Fibroblast of villous mesenchyme (primary cell): ENCODE results near the gene TEX55. TPM values are rescaled to one million over a fixed set of nuclear protein-coding genes. Genes with fewer than 3 reads are reported as not detected.

Experiments
- DNase-seq: peaks from one replicate; pipeline ENCODE4 v3.0.0-alpha.2; 2010; ENCODE audit warnings: low read depth
- H3K4me3 ChIP-seq: 2 replicates; pipeline ENCODE4 v1.5.1; 2011; ENCODE audit warnings: low read depth, mild to moderate bottlenecking, low read length
- CTCF ChIP-seq: IDR thresholded peaks from 2 replicates; pipeline ENCODE4 v1.5.1; 2012; ENCODE audit warnings: low read depth, mild to moderate bottlenecking, low read length; ENCODE audit not compliant: insufficient read depth
- total RNA-seq: library from RNA; depleted of rRNA; stranded (reverse); fragments of >200 nt; gene quantifications from 2 replicates; pipeline ENCODE4 v1.2.3, GENCODE V29; 2012

TEX55 gene
- total RNA-seq, 1 donor = not detected

DNA sequence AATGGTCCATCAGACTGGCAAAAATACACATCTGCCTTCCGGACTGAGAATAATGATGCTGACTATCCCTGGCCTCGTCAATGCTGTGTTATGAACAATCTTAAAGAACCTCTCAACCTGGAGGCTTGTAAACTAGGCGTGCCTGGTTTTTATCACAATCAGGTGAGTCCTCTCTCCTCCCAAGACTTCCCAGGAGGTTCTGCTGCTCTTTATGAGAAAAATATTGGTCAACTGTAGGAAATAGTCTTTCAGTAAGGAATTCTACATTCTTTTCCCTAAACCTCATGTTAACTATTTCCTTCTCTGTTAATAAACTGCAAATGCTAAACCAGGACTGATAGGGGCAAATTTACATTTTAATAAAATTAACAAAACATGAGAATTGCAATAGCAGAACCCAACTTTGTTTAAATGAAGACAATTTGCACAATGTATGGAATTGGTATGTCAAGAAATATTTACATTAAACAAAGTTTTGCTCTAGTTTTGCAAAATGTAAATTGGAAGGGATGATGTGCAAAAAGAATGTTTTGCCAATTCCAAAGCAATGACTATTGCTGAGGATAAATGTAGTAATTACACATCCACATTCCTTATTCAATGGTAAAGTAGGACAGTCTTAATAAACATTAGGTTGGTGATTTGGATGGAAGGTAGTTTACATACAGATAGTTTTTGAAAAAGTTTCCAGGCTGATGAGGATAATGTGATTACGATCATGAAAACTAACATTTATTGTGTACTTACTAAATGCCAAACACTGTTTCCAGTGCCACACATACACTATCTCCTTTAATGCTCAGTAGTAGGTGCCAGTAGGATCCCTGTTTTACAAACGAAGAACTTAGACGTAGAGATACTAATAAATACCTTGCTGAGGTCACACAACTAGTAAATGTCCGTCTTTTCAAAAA, 48.5 kb downstream of the TEX55 start:
- no peak for TF ChIP-seq CTCF
- no peak for DNase-seq

DNA sequence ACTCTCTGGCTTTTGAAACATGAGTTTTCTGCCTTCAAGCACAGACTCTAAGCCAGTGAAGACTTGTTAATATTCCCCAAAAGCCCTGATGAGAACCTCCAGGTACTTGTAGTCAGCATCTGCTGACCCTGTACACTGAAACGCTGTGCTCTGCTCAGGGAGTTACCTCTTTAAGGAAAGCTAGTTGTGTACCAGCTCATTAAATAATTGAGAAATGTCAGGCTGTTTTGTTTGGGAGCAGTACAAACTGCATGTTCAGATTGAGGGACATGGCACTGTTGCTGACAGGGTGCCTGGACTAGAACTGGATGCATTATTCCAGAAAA, 49.1 kb downstream of the TEX55 start:
- TF ChIP-seq CTCF = no peak
- H3K4me3 ChIP-seq = no peak overlapping the region
- DNase-seq = no peak

More for the DNA sequence above, 48.5 kb downstream of the TEX55 start:
- no peak overlapping the region for H3K4me3 ChIP-seq

- no peak for TF ChIP-seq CTCF
- H3K4me3 ChIP-seq = no peak overlapping the region
- DNase-seq = no peak
Observed at GRCh38 chr3:119195911-119196310, 49.9 kb downstream of the TEX55 start.

Other genes with a start within 250 kb of the TEX55 start
- gene IGSF11, start 111.3 kb upstream of the TEX55 start, total RNA-seq = under 0.01 TPM in 1 of 2 replicates, not detected in the other
- gene UPK1B, start 27.4 kb downstream of the TEX55 start, total RNA-seq = 0.32 and 2.2 TPM in 2 replicates
- 28.3 and 47.5 TPM in 2 replicates for gene B4GALT4, start 94.7 kb downstream of the TEX55 start, total RNA-seq
- 15.1 and 15.5 TPM in 2 replicates for gene ARHGAP31, start 148.2 kb downstream of the TEX55 start, total RNA-seq